Measurements from ENCODE around the gene SLC9A3.
A peak's percentile ranks its signal among the peaks of the same experiment; 100 is the strongest.

Gene SLC9A3

DNA sequence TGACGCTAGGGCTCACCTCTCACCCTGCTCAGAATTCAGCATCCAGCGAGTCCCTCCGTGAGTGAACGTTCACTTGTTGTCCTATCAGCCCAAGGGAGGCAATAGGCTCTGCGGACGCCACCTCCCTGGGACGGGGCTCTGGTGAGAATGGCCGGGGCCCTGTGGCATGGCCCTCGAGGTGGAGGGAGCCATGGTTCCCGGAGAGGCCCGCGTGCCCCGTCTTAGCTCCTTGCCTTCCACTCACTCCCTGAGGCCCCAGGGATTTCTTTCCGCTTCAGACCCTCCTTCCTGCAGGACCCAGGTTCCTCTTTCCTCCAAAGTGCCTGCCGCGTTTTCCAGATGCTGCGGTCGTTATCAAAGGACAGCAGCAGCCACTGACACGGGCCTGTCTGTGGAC is 59.8 kb downstream of the SLC9A3 start:
- DNase-seq, result no peak

DNA sequence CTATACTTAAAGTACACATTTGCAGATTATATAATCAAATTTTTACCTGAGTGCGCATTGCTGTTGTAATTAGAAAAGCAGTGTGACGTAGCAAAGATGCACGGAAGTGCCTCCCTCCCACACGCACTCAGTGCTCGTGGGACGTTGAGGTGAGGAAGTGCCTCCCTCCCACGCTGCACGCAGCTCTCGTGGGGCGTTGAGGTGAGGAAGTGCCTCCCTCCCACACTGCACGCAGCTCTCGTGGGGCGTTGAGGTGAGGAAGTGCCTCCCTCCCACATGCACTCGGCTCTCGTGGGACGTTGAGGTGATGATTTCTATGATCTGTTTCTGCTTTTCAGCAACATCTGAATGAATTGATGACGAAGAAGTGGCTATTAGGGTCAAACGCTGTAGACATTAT is 60.3 kb downstream of the SLC9A3 start:
- peak in 1 of 58 donors; percentile 32 for DNase-seq

DNA sequence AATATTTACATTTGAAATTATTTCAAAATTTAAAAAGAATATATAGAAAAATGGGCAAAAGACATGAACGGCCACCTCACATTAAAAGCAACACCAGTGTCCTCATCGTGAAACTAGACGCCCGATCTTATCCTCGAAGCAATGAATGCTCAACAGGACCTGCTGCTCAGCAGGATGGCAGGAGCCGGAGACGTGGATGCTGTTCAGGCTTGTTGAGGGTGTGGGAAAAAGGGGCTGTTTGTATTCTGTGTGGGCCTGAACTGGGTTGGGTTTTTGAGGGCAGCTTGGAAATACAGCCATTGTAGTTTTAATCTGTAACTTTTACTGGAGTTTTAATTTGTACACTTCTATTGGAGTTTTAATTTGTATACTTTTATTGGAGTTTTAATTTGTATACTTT is 60.9 kb downstream of the SLC9A3 start:
- DNase-seq, result no peak

DNA sequence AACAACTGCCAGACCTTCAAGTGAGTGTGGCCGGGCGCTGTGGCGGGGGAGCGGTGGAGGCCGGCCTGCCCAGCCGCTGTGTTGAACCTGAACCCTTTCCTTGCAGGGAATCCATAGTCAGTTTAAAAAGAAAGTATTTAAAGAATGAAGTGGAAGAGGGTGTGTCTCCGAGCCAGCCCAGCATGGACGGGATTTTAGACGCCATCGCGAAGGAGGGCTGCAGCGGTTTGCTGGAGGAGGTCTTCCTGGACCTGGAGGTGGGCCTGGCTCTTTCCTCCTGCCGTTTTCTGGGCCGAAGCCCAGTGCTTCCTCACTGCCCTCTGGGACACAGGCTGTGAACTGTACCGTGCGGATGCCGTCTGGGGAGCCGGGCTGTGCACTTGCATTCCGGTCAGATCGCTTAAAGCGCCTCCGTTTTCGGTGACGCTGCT is 62.2 kb downstream of the SLC9A3 start:
- no peak for DNase-seq

DNA sequence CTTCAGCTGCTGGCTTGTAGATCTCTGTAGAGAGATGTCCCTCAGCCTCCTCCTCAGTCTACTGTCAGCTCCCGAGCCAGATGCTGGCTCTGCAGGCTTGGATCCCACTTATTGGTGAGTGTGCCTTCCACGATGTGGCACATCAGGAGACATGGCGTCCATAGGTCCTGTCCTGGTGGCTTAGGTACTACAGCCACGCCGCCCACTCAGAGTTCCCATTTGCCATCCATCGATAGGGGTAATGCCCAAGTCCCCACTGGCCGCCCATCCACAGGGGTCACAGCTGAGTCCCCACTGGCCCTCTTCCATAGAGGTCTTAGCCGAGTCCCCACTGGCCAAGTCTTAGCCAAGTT is 64.0 kb downstream of the SLC9A3 start:
- DNase-seq, result no peak

DNA sequence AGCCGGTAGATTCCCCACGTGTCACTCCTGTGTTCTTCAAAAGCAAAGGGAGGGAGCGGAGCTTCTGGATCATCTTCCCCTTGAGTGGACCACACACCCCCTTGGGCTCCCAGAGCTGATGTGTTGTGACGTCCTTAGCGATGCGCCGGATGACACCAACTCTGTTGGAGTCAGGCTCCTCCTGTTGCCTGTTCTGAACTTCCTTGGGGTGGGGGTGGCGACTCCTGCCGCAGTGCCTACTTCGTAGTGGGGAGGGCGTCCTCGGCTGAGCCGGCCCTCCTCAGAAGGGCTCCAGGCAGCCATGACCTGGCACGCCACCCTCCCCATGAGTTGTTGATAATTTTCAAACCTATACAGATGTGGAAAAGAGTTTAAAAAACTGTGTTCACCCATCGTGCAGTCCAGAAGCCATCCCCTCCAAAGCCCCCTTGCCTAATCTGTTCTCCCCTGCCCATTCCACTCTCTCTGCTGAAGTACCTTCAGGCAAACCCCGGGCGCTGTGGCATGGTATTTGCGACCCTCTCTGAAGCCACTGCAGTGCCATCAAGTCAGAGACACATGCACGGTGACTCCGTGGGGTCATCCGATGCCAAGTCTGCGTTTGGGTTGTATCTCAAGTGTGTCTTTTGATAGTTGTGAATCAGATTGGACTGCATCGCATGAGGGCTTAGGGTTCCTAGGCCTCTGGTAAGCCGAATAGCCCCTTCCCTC is 64.5 kb downstream of the SLC9A3 start:
- DNase-seq, result no peak

DNA sequence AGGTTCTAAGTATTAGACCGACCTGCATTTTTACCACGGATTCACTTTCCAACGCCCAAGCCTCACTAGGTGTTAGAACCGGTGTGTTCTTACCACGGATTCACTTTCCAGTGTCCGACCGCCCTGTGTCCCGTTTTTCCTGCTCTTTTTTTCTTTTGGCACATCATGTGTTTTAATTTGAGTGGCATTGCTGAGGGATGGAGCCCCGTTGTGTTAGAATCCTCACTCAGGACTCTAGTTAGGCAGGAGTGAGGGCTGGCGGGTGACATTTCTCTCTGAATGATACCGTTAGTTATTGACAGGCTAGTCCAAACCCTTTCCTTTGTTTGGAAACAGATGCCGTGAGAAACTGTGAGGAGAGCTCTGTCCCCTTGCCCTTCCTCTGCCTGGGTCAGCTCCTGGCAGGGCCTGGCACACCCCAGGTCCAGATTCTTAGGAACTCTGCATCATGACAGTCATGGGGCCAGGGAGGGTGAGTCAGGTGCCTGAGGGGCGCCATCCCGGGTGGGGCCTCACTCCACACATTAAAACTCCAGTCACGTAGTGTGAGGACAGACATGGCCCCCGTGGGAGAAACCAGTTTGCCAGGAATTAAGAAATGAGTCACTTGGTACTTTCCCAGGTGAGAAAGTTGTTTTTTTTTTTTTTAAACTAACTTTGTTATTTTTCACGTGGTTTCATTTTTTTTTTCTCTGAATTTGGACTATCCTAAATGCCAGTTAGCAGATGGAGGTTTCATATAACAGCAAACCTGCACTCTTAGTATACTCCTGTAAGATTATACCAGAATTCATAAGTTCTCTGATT is 65.5 kb downstream of the SLC9A3 start:
- no peak for DNase-seq

DNA sequence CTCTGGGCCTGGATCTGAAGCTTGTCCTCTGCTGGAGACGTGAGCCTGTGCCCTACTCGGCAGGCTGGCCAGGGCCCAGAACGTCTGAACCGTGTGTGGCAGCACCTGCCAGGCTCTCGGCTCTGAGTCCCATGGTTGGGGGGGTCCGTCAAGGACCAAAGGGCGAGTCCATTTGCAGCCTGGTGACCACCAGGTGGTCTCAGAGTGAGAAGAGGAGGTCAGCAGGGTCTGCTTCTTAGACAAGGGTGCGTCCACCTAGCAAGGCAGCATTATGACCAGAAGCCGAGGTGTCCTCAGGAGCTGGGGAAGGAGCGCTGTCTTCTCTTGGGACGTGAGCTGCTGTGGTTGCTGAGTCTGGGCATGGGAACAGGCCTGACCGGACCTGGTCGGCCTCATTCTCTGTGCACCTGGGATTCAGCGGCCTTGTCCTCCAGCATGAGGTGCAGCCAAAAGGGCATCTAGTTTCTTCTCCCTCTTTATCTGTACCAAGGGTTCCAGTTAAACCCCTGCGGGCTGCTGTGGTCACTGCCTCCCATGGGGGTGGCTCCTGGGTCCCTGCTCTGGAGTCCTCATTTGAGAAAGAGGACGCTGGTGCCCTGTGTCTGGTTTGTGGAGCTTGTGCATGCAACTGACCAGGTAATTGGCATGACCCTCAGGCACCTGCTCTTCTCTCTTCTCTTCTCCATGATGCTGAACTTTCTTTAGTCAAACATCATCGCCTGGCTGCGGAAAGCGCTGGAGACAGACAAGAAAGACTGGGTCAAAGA is 66.9 kb downstream of the SLC9A3 start:
- no peak for DNase-seq

DNA sequence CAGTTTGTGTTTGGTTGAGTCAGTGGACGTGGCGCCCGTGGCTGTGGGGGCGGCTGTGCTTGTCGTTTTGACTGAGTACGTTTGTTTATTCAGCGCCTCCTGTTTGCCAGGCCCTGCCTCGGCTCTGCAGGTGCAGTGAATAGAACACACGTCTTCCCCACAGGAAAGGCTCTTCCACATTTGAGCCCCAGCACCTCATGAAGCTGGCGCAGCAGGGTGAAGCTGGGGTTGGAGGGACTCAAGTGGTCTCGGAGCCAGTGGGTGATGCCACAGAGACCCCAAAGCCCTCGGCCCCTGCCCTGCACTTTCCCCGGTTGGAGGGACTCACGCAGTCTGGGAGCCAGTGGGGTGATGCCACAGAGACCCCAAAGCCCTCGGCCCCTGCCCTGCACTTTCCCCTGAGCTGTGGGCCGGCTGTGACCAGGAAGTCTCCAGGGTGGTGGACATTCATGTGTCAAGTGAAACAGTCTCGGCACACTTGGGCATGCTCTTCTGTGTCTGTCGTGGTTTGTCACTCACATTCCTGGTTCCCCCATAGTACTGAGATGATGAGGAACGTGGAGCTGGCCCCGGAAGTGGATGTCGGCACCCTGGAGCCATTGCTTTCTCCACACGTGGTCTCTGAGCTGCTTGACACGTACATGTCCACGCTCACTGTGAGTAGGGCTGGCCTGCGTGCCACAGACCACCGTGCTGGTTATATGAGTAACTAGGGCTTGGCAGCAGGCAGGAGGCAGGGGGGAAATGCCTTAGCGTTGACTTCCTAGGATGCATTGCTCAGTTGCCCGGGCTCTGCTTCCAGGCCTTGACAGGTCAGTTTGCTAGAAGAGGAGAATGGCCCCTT is 67.7 kb downstream of the SLC9A3 start:
- DNase-seq, result no peak

DNA sequence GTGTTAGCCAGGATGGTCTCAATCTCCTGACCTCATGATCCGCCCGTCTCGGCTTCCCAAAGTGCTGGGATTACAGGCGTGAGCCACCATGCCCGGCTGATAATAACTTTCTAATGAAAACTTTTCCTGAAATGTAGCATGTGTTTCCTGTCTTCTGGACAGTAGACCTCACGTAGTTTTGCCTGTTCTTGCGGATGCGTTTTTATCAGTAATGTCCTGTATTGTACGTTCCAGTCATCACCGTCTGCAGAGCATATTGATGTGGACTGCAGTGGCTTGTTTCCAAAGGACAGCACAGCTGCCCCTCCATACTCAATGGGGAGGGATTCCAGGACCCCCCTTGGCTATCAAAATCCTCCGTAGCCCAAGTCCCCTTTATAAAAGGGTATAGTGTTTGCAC is 68.4 kb downstream of the SLC9A3 start:
- no peak for DNase-seq

DNA sequence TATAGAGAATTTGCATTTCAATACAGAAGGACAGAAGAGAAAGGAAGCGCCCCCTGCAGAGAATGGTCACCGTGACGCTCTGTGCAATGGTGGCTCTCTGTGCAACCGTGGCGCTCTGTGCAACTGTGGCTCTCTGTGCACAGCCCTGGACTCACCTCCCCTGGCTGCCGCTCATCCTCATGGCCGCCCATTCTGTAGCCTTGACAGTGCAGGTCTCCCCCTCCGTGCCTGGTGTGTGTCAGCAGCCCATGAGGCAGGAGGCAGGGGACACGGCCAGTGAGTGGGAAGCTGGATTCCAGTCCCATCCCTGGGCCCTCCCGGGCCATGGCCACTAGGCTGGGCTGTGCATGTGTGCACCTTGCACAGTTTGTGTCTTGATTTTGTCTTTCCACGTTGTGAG is 69.3 kb downstream of the SLC9A3 start:
- no peak for DNase-seq

DNA sequence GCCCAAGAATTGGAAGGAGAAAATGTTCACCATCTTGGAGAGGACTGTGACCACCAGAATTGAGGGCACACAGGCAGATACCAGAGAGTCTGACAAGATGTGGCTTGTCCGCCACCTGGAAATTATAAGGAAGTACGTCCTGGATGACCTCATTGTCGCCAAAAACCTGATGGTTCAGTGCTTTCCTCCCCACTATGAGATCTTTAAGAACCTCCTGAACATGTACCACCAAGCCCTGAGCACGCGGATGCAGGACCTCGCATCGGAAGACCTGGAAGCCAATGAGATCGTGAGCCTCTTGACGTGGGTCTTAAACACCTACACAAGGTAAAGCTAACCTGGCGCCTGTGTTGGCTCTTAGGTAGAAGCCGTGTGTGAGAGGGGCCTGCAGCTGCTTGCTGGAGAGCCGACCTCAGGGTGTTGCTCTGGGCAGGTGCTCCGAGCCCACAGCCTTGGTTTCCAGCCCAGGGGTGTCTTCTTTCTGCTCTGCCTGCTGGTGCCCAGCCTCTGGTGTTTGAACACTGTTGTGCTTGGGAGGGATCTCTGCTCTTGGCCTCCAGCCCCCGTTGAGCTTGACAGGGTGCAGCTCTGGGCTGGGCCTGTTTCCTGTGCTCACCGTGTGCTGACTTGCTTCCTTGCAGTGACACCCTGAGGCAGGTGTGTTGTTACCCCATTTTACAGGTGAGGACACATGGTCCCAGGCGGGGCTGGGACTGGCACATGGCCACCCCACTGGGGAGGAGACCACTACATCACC is 70.3 kb downstream of the SLC9A3 start:
- DNase-seq, result no peak

DNA sequence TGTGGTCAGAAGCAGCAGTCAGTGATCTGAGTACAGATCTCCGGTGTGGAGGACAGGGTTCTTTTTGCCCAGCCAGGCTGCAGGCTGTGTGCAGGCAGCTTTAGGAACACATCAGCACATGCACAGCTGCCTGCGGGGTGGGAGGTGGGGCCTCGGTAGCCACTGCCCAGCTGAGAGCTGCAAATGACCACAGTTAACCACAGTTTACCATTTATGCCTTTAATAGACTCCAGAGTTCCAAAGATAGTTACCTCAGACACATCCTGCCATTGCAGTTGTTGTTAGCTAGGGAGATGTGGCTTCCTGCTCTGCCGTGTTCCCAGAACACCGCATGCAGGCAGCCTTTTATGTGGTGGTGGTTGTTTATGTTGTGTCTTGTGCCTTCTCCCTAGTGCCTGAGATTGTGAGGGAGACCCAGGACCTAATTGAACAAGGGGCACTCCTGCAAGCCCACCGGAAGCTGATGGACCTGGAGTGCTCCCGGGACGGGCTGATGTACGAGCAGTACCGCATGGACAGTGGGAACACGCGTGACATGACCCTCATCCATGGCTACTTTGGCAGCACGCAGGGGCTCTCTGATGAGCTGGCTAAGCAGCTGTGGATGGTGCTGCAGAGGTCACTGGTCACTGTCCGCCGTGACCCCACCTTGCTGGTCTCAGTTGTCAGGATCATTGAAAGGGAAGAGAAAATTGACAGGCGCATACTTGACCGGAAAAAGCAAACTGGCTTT is 71.1 kb downstream of the SLC9A3 start:
- no peak for DNase-seq

DNA sequence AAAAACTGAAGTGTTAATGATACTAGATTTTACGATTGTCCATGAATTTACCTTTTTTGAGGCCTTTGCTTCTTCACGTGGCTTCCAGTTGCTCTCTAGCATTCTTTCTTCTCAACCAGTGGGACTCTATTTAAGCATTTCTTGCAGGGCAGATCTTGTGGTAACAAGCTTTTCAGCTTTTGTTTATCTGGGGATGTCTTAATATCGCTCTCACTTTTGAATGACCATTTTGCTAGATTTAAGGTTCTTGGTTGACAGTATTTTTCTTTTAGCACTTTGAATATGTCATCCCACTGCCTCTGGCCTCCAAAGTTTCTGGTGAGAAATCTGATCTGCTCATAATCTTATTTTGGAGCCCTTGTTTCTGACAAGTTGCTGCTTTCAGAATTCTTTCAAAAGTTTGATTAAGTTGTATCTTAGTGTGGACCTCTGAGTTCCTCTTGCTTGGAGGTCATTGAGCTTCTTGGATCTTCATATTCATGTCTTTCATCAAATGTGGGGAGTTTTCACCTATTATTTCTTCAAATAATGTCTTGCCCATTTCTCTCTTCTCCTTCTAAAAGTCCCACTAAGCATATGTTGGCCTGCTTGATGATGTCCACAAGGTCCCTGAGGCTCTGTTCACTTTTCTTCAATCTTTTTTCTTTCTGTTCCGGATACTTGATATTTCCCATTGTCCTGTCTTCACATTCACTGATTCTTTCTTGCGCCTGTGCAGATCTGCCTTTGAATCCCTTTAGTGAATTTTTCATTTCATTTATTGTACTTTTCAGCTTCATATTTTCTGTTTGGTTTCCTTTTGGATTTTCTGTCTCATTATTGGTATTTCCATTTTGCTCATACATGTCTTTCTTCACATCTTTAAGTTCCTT is 72.4 kb downstream of the SLC9A3 start:
- DNase-seq, result no peak

DNA sequence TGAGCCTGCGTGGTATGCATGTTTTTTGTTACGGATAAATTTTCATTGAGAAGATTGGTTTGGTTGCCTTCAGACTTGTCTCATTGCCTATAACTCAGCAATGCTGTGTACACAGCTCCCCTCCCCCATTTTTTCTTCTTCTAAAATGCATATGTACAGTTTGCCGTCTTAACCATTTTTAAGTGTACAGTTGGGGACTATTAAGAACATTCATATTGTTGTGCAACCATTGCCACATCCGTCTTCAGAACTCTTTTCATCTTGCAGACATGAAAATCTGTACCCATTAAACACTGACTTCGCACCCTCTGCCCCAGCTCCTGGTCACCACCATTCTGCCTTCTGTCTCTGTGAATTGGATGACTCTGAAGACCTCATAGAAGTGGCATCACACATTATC is 75.1 kb downstream of the SLC9A3 start:
- no peak for DNase-seq

DNA sequence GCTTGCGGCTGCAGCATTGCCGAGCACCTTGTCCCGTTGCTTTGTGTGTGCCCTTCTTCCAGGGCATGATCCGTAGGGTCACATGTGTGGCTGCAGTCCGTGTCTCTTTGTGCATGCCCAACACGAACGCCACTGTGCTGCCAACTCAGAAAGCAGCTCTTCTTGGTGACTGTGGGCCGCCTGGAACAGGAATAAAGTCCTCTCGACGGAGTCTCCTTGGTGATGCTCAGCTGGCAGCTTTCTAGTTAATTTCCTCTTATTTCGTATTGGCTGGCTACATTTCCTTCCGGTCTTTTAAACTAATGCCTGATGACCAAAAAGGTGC is 75.5 kb downstream of the SLC9A3 start:
- peak in 42 of 58 donors; percentile 41 to 90 (median 68) for DNase-seq

DNA sequence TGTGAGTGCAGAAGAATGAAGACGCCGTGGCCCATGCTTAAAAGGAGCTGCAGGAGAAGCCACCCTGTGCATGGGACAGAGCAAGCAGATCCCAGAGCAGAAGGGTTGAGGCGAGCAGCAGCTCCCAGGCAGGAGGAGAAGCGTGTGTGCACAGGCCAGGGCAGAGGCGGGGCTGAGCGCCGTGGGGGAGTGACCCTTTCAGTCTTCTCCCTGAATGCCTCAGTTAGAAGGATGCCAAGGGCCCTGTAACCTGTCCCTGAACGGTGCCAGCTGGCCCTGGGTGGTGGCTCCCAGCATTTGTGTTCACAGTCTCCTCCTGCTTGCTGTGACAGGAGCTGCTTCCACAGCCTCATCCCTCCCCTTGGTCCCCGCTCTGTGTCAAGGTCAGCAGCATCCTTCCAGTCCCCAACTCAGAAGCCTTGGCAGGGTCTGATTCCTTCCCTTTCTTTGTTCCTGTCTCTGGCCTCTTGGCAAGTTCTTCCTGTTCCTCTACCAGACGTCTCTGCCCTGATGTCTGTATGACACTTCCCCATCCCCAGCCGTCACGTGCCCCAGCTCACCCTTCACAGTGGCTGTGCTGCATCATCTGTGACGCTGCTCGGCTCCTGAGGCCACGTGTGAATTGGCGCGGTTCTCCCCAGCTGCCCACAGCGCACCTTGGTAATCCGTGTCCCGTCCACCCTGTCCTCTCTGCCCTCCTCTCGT is 76.0 kb downstream of the SLC9A3 start:
- peak in 48 of 58 donors; percentile 17 to 85 (median 64) for DNase-seq

DNA sequence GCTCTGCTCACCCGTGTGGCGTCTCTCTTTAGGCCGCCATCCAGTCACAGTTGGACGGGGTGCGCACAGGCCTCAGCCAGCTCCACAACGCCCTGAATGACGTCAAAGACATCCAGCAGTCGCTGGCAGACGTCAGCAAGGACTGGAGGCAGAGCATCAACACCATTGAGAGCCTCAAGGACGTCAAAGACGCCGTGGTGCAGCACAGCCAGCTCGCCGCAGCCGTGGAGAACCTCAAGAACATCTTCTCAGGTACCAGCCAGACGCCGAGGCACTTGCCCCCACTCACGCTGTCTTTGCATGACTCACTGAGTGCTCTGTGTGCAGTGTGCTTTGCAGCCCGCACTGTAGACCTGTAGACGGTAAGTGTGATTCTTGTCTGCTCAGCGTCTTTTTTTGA is 76.7 kb downstream of the SLC9A3 start:
- DNase-seq, result no peak

All from anterior cingulate cortex (tissue), 58 donors.